T-helper 2 cell treated with Interferon-gamma antibody and Interleukin-4, amounts not matched to agents 100 ng/mL and 5 ng/mL, for 36 hours (primary cell): ENCODE measurements around the gene ANKRD13B. TPM values are rescaled to one million over a fixed set of nuclear protein-coding genes. Genes with fewer than 3 reads are reported as not detected.
"Not testable (repeated sequence)": the region's sequence is repeated elsewhere in the genome, so short reads cannot be mapped to it uniquely, and the experiment has no call there.

Source experiments
- intact Hi-C: fragments of 100-400 bp; cut with micrococcal nuclease; formaldehyde crosslinking; loops from one replicate; pipeline ENCODE4 v1.15.1; 2023
- total RNA-seq: library from RNA; stranded (reverse); gene quantifications from 2 replicates; pipeline ENCODE4 v1.2.3, GENCODE V29; 2022

ANKRD13B gene
- 13.0 and 13.7 TPM in 2 replicates for total RNA-seq

GRCh38 chr17:29592850-29593551 lies at the start of gene ANKRD13B:
ANKRD13B (plus strand) TSS chr17:29593132; CDS start chr17:29593622, 490 bp downstream.
- intact Hi-C loops, result no loop called here

DNA sequence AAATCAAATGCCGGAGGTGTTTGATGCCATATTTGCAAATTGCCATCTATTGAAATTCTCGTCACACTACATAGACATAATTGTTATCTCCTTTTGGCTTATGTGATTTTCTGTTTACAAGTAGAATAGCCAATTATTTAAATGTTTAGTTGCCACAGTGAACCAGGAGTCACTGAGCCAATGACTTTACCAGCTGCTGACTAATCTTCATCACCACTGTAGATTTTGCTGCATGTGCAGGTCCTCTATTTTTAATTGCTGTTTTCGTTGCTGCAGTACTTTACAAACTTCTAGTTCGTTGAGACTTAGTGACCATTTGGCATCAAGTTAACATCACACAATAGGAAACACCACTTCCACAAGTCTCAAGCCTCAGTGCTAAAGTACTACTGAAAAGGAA lies 48.9 kb upstream of the ANKRD13B start:
- intact Hi-C loops, result no loop called here

DNA sequence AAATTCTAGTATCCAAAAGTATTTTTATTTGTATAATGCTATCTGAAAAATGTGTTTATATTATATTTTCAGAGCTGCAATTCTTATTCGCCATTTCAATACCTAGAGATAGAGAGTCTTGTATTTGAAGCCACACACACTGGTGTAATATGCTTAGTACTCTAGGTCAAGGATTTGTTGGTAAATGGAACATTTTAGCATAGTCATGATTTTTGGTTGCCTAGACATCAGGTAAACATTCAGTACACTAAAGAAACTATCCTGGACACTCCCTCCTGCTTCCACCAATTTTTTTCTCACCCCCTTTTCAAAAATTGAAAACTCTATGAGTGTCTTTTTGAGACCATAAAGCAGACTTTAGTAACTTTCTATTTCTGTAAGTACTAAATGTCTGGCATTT lies 46.8 kb upstream of the ANKRD13B start:
- intact Hi-C loops, result no loop called here

DNA sequence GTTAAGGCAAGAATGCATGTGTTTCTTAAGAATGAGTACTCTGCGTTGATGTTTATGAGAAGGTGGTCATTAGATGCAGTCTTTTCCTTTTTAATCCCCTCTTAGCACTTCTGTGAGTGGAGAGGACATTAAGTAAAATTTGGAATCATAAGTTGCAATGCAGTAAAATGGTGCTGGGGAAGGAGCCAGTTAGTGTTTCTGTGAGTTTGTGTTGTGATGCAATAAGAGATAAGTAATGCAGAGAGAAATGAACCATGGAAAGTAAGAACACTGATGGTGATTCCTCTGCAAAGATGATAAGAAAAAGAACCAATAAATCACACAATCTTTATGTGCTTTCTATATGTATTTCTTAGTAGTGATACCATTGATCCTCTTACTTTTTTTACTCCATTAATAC lies 46.1 kb upstream of the ANKRD13B start:
- intact Hi-C loops, result no loop called here

- intact Hi-C loops, result no loop called here
Measured at GRCh38 chr17:29549177-29549923, 43.6 kb upstream of the ANKRD13B start.

GRCh38 chr17:29555840-29556239 lies 37.1 kb upstream of the ANKRD13B start:
- intact Hi-C loops, result no loop called here

- intact Hi-C loops, result no loop called here
Measured at GRCh38 chr17:29557085-29557738, 35.7 kb upstream of the ANKRD13B start.

GRCh38 chr17:29557739-29558116 lies 35.2 kb upstream of the ANKRD13B start:
- intact Hi-C loops, result no loop called here

GRCh38 chr17:29558139-29558538 lies 34.8 kb upstream of the ANKRD13B start:
- intact Hi-C loops, result not testable (repeated sequence)

DNA sequence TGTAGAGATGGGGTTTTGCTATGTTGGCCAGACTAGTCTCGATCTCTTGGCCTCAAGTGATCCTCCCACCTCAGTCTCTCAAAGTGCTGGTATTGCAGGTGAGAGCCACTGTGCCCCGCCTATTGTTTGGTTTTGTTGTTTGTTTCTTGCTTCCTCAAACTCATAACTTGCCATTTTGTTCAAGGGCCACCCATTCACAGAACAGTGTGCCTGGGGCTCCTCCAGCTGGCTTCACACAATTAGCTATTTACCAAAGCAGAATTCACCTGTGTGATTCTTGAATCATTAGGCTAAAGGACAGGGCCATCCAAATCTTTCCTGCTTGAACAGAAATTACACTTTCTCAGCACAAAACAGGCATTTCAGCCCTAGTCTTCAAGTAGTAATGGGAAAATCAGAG lies 33.3 kb upstream of the ANKRD13B start:
- intact Hi-C loops, result loop anchor here (10.0 kb wide), 1 partner anchor 415 kb away; no protein-coding TSS in a partner anchor

- intact Hi-C loops, result loop anchor here (10.0 kb wide), 1 partner anchor 416 kb away; no protein-coding TSS in a partner anchor
Measured at GRCh38 chr17:29560316-29560715, 32.6 kb upstream of the ANKRD13B start.

GRCh38 chr17:29561554-29562517 lies 31.1 kb upstream of the ANKRD13B start:
- intact Hi-C loops, result loop anchor here (10.0 kb wide), 1 partner anchor 417 kb away; no protein-coding TSS in a partner anchor

GRCh38 chr17:29562615-29563014 lies 30.3 kb upstream of the ANKRD13B start:
- intact Hi-C loops, result loop anchor here (10.0 kb wide), 1 partner anchor 418 kb away; no protein-coding TSS in a partner anchor

DNA sequence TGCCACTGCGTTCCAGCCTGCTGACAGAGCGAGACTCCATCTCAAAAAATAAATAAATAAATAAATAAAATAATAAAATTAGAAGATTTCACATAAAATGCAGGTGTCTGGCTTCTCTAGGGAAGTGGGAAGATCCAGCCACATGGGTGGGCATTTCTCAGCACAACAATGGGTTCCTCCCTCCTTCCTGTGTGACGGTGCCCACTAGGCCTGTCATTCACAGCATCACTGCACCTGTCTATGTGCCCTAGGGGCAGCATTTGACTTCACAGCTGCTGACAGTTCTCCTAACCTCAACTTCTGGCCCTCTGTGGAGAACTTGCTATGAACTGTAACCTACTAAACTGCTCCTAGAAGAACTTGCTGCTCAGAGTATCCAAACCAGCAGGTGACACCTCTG lies 29.1 kb upstream of the ANKRD13B start:
- intact Hi-C loops, result loop anchor here (10.0 kb wide), 1 partner anchor 419 kb away; no protein-coding TSS in a partner anchor

DNA sequence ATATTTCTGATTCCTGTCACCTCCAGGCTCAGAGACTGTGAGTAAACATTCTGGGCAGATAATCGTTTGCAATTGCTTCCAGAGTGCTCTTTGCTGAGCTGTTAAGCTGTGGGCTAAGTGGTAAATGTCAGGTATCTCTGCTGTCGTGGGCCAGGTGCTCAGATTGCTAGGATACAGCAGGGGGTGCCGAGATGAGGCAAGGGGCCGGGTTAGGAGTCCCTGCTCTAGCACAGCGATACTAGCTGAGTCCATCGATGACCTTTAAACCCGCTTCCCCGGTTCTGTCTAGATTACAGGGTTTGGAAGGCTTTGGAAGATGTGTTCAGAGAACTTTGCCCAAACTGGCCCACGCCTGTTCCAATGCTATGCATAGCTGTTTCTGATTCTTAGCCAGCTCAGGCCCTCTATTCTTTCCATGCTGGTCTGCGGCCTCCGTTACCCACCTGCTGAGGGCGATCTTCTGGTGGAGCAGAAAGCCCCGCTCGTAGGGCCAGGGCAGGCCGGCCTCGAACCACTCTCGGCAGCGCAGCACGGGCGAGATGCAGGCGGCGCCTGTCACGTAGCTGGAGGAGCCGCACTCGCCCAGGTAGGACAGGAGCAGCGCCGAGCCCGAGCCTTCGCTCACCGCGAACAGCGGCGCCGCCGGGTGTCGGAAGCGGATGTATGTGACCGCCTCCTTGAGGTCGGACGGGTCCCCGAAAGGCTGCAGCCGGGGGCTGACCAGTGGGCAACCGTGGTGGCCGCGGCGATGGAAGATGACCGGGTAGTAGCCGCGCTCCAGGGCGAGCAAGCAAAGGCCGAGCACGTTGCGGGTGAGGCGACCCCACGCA lies 27.1 kb upstream of the ANKRD13B start:
- intact Hi-C loops, result loop anchor here (5.0 to 10.0 kb wide), 2 partner anchors 421 to 839 kb away; partner anchors contain the start of genes NEK8 and TLCD1

DNA sequence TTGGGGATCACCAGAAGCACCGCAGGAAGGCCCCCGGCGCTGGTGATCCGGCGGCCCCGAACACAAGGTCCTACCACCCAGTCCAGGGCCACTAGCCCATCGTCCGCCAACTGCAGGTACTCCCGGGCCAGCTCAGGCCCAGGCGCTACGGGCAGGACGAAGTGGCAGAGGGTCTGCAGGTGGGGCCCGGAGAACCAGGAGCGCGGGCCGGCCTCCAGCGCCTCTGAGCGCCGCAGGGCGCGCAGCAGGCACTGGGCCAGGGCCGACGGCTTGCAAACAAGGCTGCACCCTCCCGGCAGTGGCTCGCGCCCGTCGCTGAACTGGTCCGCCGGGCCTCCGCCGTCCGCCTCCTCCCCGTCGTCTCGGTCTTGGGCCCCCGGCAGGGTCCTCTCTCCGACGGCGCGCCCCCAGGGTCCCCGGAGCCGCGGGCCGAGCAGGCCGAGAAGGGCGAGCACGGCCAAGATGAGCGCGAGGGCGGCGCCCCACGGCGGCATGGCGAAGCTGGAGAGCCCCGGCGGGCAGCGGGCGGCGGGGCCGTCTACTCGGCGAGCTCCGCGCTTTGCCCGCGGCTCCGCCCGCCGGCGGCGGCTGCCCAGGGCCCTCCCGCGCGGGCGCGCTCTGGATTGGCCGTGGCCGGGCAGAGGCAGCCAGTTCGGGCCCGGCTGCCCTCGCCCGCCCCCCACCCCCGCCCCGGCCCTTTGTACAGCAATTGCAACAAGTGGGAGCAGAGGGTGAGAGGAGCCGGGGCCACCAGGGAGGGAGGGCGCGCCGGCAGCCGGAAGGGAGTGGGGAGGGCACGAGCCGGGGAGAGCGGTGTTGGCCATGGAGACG lies 26.2 kb upstream of the ANKRD13B start, which contains the start of gene ABHD15:
ABHD15 (minus strand) TSS at position 565 of the 831 bp plus-strand sequence; CDS start at position 494, 71 bp downstream.
- intact Hi-C loops, result loop anchor here (5.0 to 10.0 kb wide), 2 partner anchors 422 to 839 kb away; partner anchors contain the start of genes NEK8 and TLCD1

GRCh38 chr17:29567304-29567553 lies 25.7 kb upstream of the ANKRD13B start:
- intact Hi-C loops, result loop anchor here (5.0 to 10.0 kb wide), 2 partner anchors 422 to 840 kb away; partner anchors contain the start of genes NEK8 and TLCD1

GRCh38 chr17:29567554-29568330 lies 25.2 kb upstream of the ANKRD13B start:
- intact Hi-C loops, result loop anchor here (1.0 to 10.0 kb wide), 6 partner anchors 24 to 840 kb away; partner anchors contain the start of genes NEK8, NUFIP2, TAOK1 and TLCD1
